EH (cell line): ENCODE results near the gene MTMR6.

Experiments
- DNase-seq: peaks from one replicate; pipeline ENCODE4 v3.0.0-alpha.2; 2015; ENCODE audit warnings: low read depth

Gene MTMR6

GRCh38 chr13:25217023-25217885 is 70.0 kb downstream of the MTMR6 start:
- DNase-seq, result peak; percentile 48

- DNase-seq, result no peak
Measured at GRCh38 chr13:25215253-25215575, 72.1 kb downstream of the MTMR6 start.

- DNase-seq, result peak; percentile 58
Measured at GRCh38 chr13:25214491-25215252, 72.6 kb downstream of the MTMR6 start.

GRCh38 chr13:25213715-25214114 is 73.6 kb downstream of the MTMR6 start:
- peak; percentile 58 for DNase-seq

- no peak for DNase-seq
Measured at GRCh38 chr13:25210842-25211569, 76.3 kb downstream of the MTMR6 start.

- DNase-seq, result no peak
Measured at GRCh38 chr13:25207291-25207810, 79.9 kb downstream of the MTMR6 start.

- DNase-seq, result no peak
Measured at GRCh38 chr13:25204863-25205262, 82.4 kb downstream of the MTMR6 start.

- DNase-seq, result no peak
Measured at GRCh38 chr13:25203127-25203740, 84.1 kb downstream of the MTMR6 start.

GRCh38 chr13:25200783-25201182 is 86.5 kb downstream of the MTMR6 start:
- DNase-seq, result no peak

GRCh38 chr13:25198647-25199046 is 88.6 kb downstream of the MTMR6 start:
- DNase-seq, result no peak

GRCh38 chr13:25196971-25197370 is 90.3 kb downstream of the MTMR6 start:
- DNase-seq, result no peak
